GM19372 (cell line): ENCODE results near the gene TACR2.

Source experiments
- ATAC-seq: cut with Tn5 transposase; IDR thresholded peaks from one replicate; pipeline ENCODE4 v1.9.1; 2021; ENCODE audit warnings: mild to moderate bottlenecking, low read depth, moderate library complexity; ENCODE audit not compliant: unreplicated experiment

TACR2 gene

GRCh38 chr10:69421611-69422308 is 5.0 kb upstream of the TACR2 start:
- no peak for ATAC-seq

- ATAC-seq: no peak
Observed at GRCh38 chr10:69419744-69420126, 3.0 kb upstream of the TACR2 start.

- no peak for ATAC-seq
Observed at GRCh38 chr10:69419096-69419743, 2.5 kb upstream of the TACR2 start.

- no peak for ATAC-seq
Observed at GRCh38 chr10:69418052-69418752, 1.5 kb upstream of the TACR2 start.

- ATAC-seq: no peak
Observed at GRCh38 chr10:69417542-69417941, 824 bp upstream of the TACR2 start.

GRCh38 chr10:69415951-69416350 is 767 bp downstream of the TACR2 start:
- ATAC-seq: no peak

GRCh38 chr10:69415049-69415448 is 1.7 kb downstream of the TACR2 start:
- ATAC-seq: no peak

GRCh38 chr10:69414036-69415018 is 2.4 kb downstream of the TACR2 start:
- ATAC-seq: no peak

GRCh38 chr10:69413221-69413865 is 3.4 kb downstream of the TACR2 start:
- ATAC-seq: no peak

GRCh38 chr10:69412232-69412790 is 4.4 kb downstream of the TACR2 start:
- ATAC-seq: no peak

GRCh38 chr10:69411476-69411875 is 5.2 kb downstream of the TACR2 start:
- no peak for ATAC-seq

GRCh38 chr10:69410487-69410886 is 6.2 kb downstream of the TACR2 start:
- no peak for ATAC-seq

- ATAC-seq: no peak
Observed at GRCh38 chr10:69409968-69410367, 6.8 kb downstream of the TACR2 start.

GRCh38 chr10:69409176-69409495 is 7.6 kb downstream of the TACR2 start:
- no peak for ATAC-seq

- ATAC-seq: peak; percentile 88
Observed at GRCh38 chr10:69408318-69409175, 8.2 kb downstream of the TACR2 start.

GRCh38 chr10:69407621-69408301 is 9.0 kb downstream of the TACR2 start:
- ATAC-seq: no peak

GRCh38 chr10:69406816-69407580 is 9.7 kb downstream of the TACR2 start:
- ATAC-seq: no peak
